Lower leg skin (tissue), 4 donors: ENCODE results near the gene ORMDL1. TPM values are rescaled to one million over a fixed set of nuclear protein-coding genes. Genes with fewer than 3 reads are reported as not detected.

ENCODE experiments used
- DNase-seq, 2 donors: peaks; one replicate each; pipeline ENCODE4 v3.0.0-alpha.2; 2019; ENCODE audit warnings: low spot score in 2 of 2
- H3K4me3 ChIP-seq: fragments of 200-600 bp; sonication (generic); 2 replicates; pipeline ENCODE4 v1.5.1; 2017; ENCODE audit warnings: mild to moderate bottlenecking, low read depth; ENCODE audit not compliant: poor library complexity, severe bottlenecking
- CTCF ChIP-seq, 3 donors: fragments of 450-650 bp; IDR thresholded peaks; one replicate each; pipeline ENCODE4 v1.5.1; 2016; ENCODE audit warnings: antibody characterized with exemption in 3 of 3, mild to moderate bottlenecking in 3 of 3, moderate library complexity in 2 of 3
- POLR2A ChIP-seq, 2 donors: fragments of 450-650 bp; IDR thresholded peaks; one replicate each; pipeline ENCODE4 v1.6.1; 2016 to 2017; ENCODE audit warnings: antibody characterized with exemption in 2 of 2, mild to moderate bottlenecking in 1 of 2, moderate library complexity in 1 of 2
- WGBS, 2 donors: methylation state at CpG; one replicate each; pipeline ENCODE4 v1.1.5; 2018; 5-methylcytosine and 5-hydroxymethylcytosine counted together
- intact Hi-C: fragments of 100-400 bp; cut with DNase I; formaldehyde crosslinking; loops from one replicate; pipeline ENCODE4 v1.15.0; 2023; ENCODE audit warnings: low total_unique reads
- total RNA-seq, 4 donors: library from RNA; depleted of rRNA; stranded (reverse); fragments of >200 nt; gene quantifications; one replicate each; pipeline ENCODE4 v1.1.0, GENCODE V29; 2016

Gene ORMDL1
- total RNA-seq, 4 donors from 2014 or later, result 52.5 to 79.0 (median 61.5) TPM

GRCh38 chr2:189799531-189799930 lies 15.4 kb upstream of the ORMDL1 start:
- TF ChIP-seq CTCF (IDR thresholded peaks at IDR 0.05) (no peak), POLR2A (IDR thresholded peaks at IDR 0.05) (no peak)
- intact Hi-C loops, result no loop called here
- DNase-seq, result no peak
- WGBS, 2 donors, result 63 to 72% methylated on average over 2 of the region's 2 CpGs
- H3K4me3 ChIP-seq, result no peak overlapping the region

GRCh38 chr2:189799030-189799331 lies 14.8 kb upstream of the ORMDL1 start:
- no peak for TF ChIP-seq POLR2A (IDR thresholded peaks at IDR 0.05)
- TF ChIP-seq CTCF (IDR thresholded peaks at IDR 0.05), result no peak
- intact Hi-C loops, result no loop called here

GRCh38 chr2:189798312-189799029 lies 14.3 kb upstream of the ORMDL1 start:
- no peak for TF ChIP-seq CTCF (IDR thresholded peaks at IDR 0.05)
- no peak for TF ChIP-seq POLR2A (IDR thresholded peaks at IDR 0.05)
- WGBS, 2 donors, result 48 to 51% methylated on average over 4 of the region's 4 CpGs
- no peak for DNase-seq
- no peak overlapping the region for H3K4me3 ChIP-seq
- intact Hi-C loops, result no loop called here

More at GRCh38 chr2:189799030-189799331, 14.8 kb upstream of the ORMDL1 start:
- H3K4me3 ChIP-seq, result no peak overlapping the region
- no peak for DNase-seq

GRCh38 chr2:189797902-189798301 lies 13.8 kb upstream of the ORMDL1 start:
- no peak overlapping the region for H3K4me3 ChIP-seq
- intact Hi-C loops, result no loop called here
- no peak for DNase-seq
- 90 to 95% methylated on average over 6 of the region's 6 CpGs for WGBS, 2 donors
- no peak for TF ChIP-seq CTCF (IDR thresholded peaks at IDR 0.05)
- no peak for TF ChIP-seq POLR2A (IDR thresholded peaks at IDR 0.05)

GRCh38 chr2:189794310-189794709 lies 10.2 kb upstream of the ORMDL1 start:
- no peak overlapping the region for H3K4me3 ChIP-seq
- WGBS, 2 donors, result 96 to 100% methylated on average over 1 of the region's 1 CpG

More at GRCh38 chr2:189794310-189794709, 10.2 kb upstream of the ORMDL1 start:
- TF ChIP-seq POLR2A (IDR thresholded peaks at IDR 0.05) (no peak), CTCF (IDR thresholded peaks at IDR 0.05) (no peak)
- no peak for DNase-seq
- intact Hi-C loops, result no loop called here
